Measurements from ENCODE around the gene MEGF9.

MEGF9 gene

GRCh38 chr9:120694559-120694958 is 19.7 kb downstream of the MEGF9 start:
- TF ChIP-seq CTCF (IDR thresholded peaks at IDR 0.05; ENCODE audit: low read depth, low read length) = no peak
- no peak for DNase-seq (ENCODE audit: low read depth in 2 of 2)
- no peak overlapping the region for H3K4me3 ChIP-seq (replicated peaks in 1 of 2; ENCODE audit: low read depth in 2 of 2, low read length in 2 of 2)

GRCh38 chr9:120693700-120694008 is 20.6 kb downstream of the MEGF9 start:
- TF ChIP-seq CTCF (IDR thresholded peaks at IDR 0.05; ENCODE audit: low read depth, low read length) = no peak
- no peak for DNase-seq (ENCODE audit: low read depth in 2 of 2)
- no peak overlapping the region for H3K4me3 ChIP-seq (replicated peaks in 1 of 2; ENCODE audit: low read depth in 2 of 2, low read length in 2 of 2)

- TF ChIP-seq CTCF (IDR thresholded peaks at IDR 0.05; ENCODE audit: low read depth, low read length) = no peak
- H3K4me3 ChIP-seq (replicated peaks in 1 of 2; ENCODE audit: low read depth in 2 of 2, low read length in 2 of 2) = no peak overlapping the region
- peak; percentile 59 to 62 for DNase-seq (ENCODE audit: low read depth in 2 of 2)
These were observed 21.2 kb downstream of the MEGF9 start for GRCh38 chr9:120692901-120693699.

GRCh38 chr9:120690372-120690771 is 23.9 kb downstream of the MEGF9 start:
- no peak for DNase-seq (ENCODE audit: low read depth in 2 of 2)
- no peak for TF ChIP-seq CTCF (IDR thresholded peaks at IDR 0.05; ENCODE audit: low read depth, low read length)
- H3K4me3 ChIP-seq (replicated peaks in 1 of 2; ENCODE audit: low read depth in 2 of 2, low read length in 2 of 2) = no peak overlapping the region

- DNase-seq (ENCODE audit: low read depth in 2 of 2) = peak in 1 of 2 donors; percentile 74
- no peak for TF ChIP-seq CTCF (IDR thresholded peaks at IDR 0.05; ENCODE audit: low read depth, low read length)
- no peak overlapping the region for H3K4me3 ChIP-seq (replicated peaks in 1 of 2; ENCODE audit: low read depth in 2 of 2, low read length in 2 of 2)
These were observed 24.4 kb downstream of the MEGF9 start for GRCh38 chr9:120689860-120690259.

GRCh38 chr9:120688758-120689157 is 25.5 kb downstream of the MEGF9 start:
- TF ChIP-seq CTCF (IDR thresholded peaks at IDR 0.05; ENCODE audit: low read depth, low read length) = no peak
- H3K4me3 ChIP-seq (replicated peaks in 1 of 2; ENCODE audit: low read depth in 2 of 2, low read length in 2 of 2) = no peak overlapping the region
- no peak for DNase-seq (ENCODE audit: low read depth in 2 of 2)

- DNase-seq (ENCODE audit: low read depth in 2 of 2) = no peak
- no peak overlapping the region for H3K4me3 ChIP-seq (replicated peaks in 1 of 2; ENCODE audit: low read depth in 2 of 2, low read length in 2 of 2)
- TF ChIP-seq CTCF (IDR thresholded peaks at IDR 0.05; ENCODE audit: low read depth, low read length) = no peak
These were observed 31.1 kb downstream of the MEGF9 start for GRCh38 chr9:120683150-120683549.

All from cardiac fibroblast (primary cell).